HFFc6 (cell line): ENCODE measurements around the gene MARCHF3. TPM values are rescaled to one million over a fixed set of nuclear protein-coding genes. Genes with fewer than 3 reads are reported as not detected.
"Not testable (repeated sequence)": the region's sequence is repeated elsewhere in the genome, so short reads cannot be mapped to it uniquely, and the experiment has no call there.

Source experiments
- DNase-seq: peaks from one replicate; pipeline ENCODE4 v3.0.0-alpha.2; 2018
- H3K27ac Mint-ChIP-seq: 2 replicates; pipeline ENCODE4 v1.8.0; 2020; ENCODE audit warnings: mild to moderate bottlenecking, mixed read lengths
- H3K27me3 Mint-ChIP-seq: 2 replicates; pipeline ENCODE4 v1.8.0; 2021; ENCODE audit warnings: mild to moderate bottlenecking, moderate library complexity, mixed read lengths; ENCODE audit not compliant: insufficient read depth
- H3K36me3 Mint-ChIP-seq: 2 replicates; pipeline ENCODE4 v1.8.0; 2021; ENCODE audit warnings: low read depth, mixed read lengths
- H3K4me1 Mint-ChIP-seq: 2 replicates; pipeline ENCODE4 v1.8.0; 2020; ENCODE audit warnings: low read depth, mixed read lengths
- H3K4me3 Mint-ChIP-seq: 2 replicates; pipeline ENCODE4 v1.8.0; 2020; ENCODE audit warnings: mild to moderate bottlenecking, moderate library complexity, mixed read lengths
- H3K9me3 Mint-ChIP-seq: 2 replicates; pipeline ENCODE4 v1.8.0; 2020; ENCODE audit warnings: mild to moderate bottlenecking, mixed read lengths
- total RNA-seq, 6 experiments: library from RNA; stranded (reverse); fragmentation: NEBNext Ultra II Directional; extraction: Animal tissue kit (Norgen Biotek cat#: 25700); gene quantifications; 2 replicates in 1 of 6; 3 replicates in 5 of 6; pipeline ENCODE4 v1.2.3, GENCODE V29; 2021
- TF ChIP-seq, protein P1 (sequence below): fragments of 200-600 bp; sonication (generic); IDR thresholded peaks from 2 replicates; pipeline ENCODE4 v1.5.0; 2021; ENCODE audit warnings: antibody characterized with exemption, mild to moderate bottlenecking

Gene MARCHF3
- total RNA-seq, 6 experiments from 2014 or later = 12.3 to 17.8 (median 13.3) TPM

DNA sequence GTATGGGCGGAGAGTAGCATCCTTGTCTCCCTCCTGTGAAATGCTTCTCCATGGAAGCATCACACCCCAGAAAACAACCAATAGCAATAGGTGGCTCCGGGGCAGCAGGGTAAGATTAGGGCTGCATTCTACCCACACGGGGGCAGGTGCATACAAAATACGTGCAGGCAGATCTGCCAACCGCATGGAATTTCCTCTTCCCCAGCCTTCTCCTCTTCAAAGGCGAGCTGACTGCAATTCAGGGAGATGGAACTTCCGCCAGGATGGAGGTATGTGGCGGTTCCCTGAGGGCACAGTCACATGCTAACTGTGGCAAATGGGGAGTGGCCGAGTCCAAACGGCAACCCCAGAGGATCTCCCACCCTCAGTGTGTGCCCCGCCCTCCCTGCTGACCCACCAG, 171.9 kb downstream of the MARCHF3 start:
- Mint-ChIP-seq H3K27me3 (no peaks in the 10 kb centered on the region), H3K4me1 (no peaks in the 10 kb centered on the region), H3K36me3 (peaks cover 7% of the 10 kb centered on the region; the same call in 1 of the 2 replicates), H3K4me3 (no peak overlapping the region), H3K9me3 (no peaks in the 10 kb centered on the region), H3K27ac (no peak overlapping the region)
- TF ChIP-seq, protein P1, sequence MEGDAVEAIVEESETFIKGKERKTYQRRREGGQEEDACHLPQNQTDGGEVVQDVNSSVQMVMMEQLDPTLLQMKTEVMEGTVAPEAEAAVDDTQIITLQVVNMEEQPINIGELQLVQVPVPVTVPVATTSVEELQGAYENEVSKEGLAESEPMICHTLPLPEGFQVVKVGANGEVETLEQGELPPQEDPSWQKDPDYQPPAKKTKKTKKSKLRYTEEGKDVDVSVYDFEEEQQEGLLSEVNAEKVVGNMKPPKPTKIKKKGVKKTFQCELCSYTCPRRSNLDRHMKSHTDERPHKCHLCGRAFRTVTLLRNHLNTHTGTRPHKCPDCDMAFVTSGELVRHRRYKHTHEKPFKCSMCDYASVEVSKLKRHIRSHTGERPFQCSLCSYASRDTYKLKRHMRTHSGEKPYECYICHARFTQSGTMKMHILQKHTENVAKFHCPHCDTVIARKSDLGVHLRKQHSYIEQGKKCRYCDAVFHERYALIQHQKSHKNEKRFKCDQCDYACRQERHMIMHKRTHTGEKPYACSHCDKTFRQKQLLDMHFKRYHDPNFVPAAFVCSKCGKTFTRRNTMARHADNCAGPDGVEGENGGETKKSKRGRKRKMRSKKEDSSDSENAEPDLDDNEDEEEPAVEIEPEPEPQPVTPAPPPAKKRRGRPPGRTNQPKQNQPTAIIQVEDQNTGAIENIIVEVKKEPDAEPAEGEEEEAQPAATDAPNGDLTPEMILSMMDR = no peak
- no peak for DNase-seq

DNA sequence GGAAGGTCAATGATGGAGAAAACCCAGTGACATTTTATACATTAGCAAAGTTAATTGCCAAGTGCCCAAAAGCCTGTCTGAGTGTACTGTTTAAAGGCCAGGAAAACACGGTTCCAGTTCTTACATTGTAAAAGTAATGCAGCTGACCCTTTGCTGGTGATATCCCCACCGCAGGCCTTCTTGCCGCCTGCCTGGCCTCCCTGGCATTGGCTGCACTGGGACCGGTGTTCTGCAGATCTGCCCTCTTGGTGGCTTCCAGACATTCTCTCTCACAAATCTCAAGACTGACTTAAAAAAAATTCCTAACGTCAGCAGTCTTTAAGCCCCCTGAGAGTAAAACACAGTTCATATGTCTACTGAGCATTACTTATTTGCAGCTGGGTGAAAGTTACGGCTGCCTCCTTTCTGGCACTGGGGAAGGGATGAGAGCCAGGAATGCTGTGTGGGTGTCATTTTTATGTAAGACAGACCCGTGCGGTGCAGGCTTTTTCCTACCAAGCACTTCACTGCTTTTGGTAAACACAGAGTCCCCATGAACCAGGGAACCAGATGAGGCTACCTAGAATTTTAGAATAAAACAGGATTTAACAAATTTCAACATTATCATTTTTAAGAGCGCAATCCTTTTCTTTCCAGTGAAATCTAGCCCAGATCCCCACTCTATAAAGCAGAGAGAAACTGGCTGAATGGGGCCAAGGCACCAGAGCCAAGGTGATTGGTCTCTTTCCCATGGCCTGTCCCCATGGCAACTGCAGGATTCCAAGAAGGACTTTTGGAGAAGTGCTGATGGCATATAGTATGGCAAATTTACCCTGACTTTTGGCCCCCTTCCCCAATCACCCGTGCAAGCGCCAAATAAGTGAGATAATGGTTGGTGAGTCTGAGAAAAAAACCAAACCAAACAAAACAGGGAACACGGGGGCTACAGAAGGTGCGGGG, 172.6 kb downstream of the MARCHF3 start:
- Mint-ChIP-seq H3K36me3 (peaks cover 9% of the 10 kb centered on the region; the same call in 1 of the 2 replicates), H3K4me1 (no peaks in the 10 kb centered on the region), H3K4me3 (no peak overlapping the region), H3K27ac (no peak overlapping the region), H3K27me3 (no peaks in the 10 kb centered on the region), H3K9me3 (no peaks in the 10 kb centered on the region)
- no peak for DNase-seq
- TF ChIP-seq, protein P1 = no peak

DNA sequence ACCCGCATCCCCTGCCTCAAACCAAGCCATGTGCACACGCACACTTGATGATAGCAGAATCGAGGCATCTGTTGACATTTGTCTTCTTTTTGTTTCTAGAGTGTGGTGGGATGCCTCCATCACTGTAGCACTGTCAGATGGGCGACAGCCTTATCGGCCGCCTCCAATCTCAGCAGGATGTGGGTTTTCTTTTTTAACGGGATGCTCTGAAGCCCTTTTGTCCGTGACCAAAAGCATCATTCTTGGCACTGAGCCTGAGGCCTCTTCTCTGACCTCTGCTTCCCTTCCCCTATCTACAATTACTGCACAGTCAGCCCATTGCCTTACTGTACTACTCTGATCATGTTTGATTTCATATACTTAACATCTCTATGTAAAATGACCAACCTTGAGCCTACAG, 175.1 kb downstream of the MARCHF3 start:
- H3K27me3 Mint-ChIP-seq = no peaks in the 10 kb centered on the region; the same call in 1 of the 2 replicates
- H3K36me3 Mint-ChIP-seq = peaks cover 9% of the 10 kb centered on the region; the same call in 1 of the 2 replicates
- TF ChIP-seq, protein P1 = no peak
- no peak overlapping the region for H3K27ac Mint-ChIP-seq
- no peak for DNase-seq
- H3K4me1 Mint-ChIP-seq = no peaks in the 10 kb centered on the region
- no peak overlapping the region for H3K4me3 Mint-ChIP-seq
- H3K9me3 Mint-ChIP-seq = no peaks in the 10 kb centered on the region

DNA sequence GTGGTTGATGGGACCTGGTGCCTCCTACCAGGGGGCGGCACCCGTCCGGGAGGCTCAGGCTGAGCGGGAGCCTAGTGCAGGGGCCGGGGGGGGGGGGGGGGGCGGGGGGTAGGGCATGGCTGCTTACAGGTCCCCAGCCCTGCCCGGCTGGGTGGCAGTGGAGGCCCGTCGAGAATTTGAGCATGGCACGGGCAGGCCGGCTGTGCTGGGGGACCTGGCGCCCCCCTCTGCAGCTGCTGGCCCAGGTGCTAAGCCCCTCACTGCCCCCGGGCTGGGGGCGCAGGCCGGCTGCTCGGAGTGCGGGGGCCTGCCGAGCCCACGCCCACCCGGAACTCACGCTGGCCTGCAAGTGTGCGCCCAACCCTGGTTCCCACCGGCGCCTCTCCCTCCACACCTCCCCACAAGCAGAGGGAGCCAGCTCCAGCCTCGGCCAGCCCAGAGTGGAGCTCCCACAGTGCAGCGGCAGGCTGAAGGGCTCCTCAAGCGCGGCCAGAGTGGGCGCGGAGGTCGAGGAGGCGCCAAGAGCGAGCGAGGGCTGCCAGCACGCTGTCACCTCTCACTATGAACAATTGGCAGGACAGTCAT, 175.7 kb downstream of the MARCHF3 start:
- Mint-ChIP-seq H3K4me3 (no peak overlapping the region), H3K27ac (no peak overlapping the region), H3K4me1 (no peaks in the 10 kb centered on the region), H3K36me3 (peaks cover 9% of the 10 kb centered on the region; the same call in 1 of the 2 replicates), H3K9me3 (no peaks in the 10 kb centered on the region), H3K27me3 (no peaks in the 10 kb centered on the region; the same call in 1 of the 2 replicates)
- TF ChIP-seq, protein P1 = no peak
- DNase-seq = no peak

DNA sequence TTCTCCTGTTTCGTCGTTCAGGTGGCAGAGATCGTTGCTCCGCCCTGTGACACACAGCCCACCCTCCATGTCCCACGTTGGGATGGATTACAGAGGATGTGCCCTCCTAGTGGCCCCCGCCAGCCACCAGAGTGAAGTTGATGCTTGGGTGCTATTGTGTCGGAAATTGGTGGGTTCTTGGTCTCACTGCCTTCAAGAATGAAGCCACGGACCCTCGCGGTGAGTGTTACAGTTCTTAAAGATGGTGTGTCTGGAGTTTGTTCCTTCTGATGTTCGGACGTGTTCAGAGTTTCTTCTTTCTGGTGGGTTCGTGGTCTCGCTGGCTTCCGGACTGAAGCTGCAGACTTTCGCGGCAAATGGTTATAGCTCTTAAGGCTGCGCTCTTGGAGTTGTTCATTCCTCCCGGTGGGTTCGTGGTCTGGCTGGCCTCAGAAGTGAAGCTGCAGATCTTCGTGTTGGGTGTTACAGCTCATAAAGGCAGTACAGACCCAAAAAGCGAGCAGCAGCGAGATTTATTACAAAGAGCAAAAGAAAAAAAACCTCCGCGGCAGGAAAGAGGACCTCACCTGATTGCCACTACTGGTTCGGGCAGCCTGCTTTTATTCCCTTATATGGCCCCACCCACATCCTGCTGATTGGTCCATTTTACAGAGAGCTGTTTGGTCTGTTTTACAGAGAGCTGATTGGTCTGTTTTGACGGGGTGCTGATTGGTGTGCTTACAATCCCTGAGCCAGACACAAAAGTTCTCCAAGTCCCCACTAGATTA, 176.6 kb downstream of the MARCHF3 start:
- not testable (repeated sequence) for H3K4me3 Mint-ChIP-seq

More for the DNA sequence above, 176.6 kb downstream of the MARCHF3 start:
- not testable (repeated sequence) for H3K27ac Mint-ChIP-seq, DNase-seq, H3K27me3 Mint-ChIP-seq, H3K4me1 Mint-ChIP-seq, H3K9me3 Mint-ChIP-seq, H3K36me3 Mint-ChIP-seq
